ENCODE results near the gene VGLL4.

VGLL4 gene

DNA sequence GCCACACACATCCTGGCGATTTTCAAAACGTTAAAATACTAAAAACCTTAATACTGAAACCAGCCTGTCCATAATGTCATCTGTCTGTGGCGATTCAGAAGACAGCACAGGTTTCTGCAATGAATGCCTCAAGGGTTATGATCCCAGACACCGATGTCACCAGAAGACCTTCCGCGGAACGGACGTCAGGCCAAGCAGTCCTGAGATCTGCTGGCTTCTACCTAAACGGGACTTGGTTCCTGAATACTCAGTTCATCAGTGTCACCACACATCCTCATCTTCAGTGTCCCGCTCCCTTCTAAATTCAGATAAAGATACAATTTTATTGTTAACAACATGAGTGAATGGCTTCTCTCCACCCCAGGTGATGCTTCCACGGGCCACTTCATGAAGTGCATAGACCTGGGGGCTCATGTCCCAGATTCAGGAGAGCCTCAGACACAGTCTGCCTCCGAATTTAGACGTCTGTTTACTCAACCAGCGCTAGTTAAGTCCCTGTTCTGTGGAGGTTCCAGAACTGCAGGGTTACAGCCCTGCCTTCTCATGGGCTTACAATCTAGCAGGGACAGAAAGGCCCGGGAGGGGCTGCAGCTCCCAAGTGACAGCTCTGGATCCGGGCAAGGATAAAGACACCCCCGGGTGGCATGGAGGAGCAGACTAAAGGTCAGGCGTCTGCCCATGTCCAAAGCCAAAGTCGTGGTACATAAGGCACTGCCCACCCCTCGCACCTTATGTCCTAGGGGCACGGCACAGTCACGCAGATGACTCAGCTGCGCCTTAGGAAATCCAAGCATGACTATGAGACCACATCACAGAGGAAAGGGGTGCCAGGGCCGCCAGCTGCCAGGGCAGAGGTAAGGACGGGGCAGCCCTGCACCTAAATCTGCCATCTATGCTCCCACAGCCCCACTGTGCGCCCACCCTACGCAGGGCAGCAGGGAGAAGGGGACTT is 75.9 kb downstream of the VGLL4 start:
- peak overlapping the region; percentile 59 for H3K27ac Mint-ChIP-seq
- no peaks in the 10 kb centered on the region for H3K9me3 Mint-ChIP-seq
- no peak for DNase-seq
- H3K27me3 Mint-ChIP-seq, result no peaks in the 10 kb centered on the region
- ATAC-seq, result peak; percentile 55
- peaks cover 11% of the 10 kb centered on the region for H3K36me3 Mint-ChIP-seq (ENCODE audit: low read depth)
- no peak overlapping the region for H3K4me3 Mint-ChIP-seq
- H3K4me1 Mint-ChIP-seq, result peaks cover 20% of the 10 kb centered on the region

- Mint-ChIP-seq H3K4me3 (no peak overlapping the region), H3K27me3 (no peaks in the 10 kb centered on the region), H3K27ac (peak overlapping the region; percentile 24), H3K4me1 (peaks cover 20% of the 10 kb centered on the region), H3K36me3 (ENCODE audit: low read depth) (peaks cover 11% of the 10 kb centered on the region), H3K9me3 (no peaks in the 10 kb centered on the region)
- DNase-seq (no peak), ATAC-seq (no peak)
These were observed 76.8 kb downstream of the VGLL4 start for GRCh38 chr3:11566916-11567315.

GRCh38 chr3:11566478-11566877 is 77.2 kb downstream of the VGLL4 start:
- Mint-ChIP-seq H3K4me3 (no peak overlapping the region), H3K36me3 (ENCODE audit: low read depth) (peaks cover 11% of the 10 kb centered on the region), H3K27me3 (no peaks in the 10 kb centered on the region), H3K4me1 (peaks cover 17% of the 10 kb centered on the region), H3K9me3 (no peaks in the 10 kb centered on the region), H3K27ac (peak overlapping the region; percentile 24)
- ATAC-seq, result no peak
- DNase-seq, result no peak

DNA sequence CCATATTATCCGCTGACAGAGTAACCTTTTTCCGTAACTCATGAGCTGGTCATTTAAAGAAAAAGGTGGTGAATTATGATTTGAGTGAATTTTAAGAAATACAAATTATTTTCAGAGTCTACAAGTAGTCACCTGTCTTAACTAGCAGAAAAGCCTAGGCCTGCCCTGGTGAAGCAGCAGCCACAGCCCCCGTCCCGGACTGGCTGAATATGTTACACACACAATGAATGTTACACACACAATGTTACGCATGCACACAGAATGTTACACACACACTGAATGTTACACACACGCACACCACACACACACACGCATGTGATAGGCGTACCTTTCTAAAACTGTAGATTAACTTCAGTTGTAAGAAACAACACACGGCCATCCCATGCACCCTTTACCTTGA is 77.8 kb downstream of the VGLL4 start:
- DNase-seq, result no peak
- H3K4me3 Mint-ChIP-seq, result no peak overlapping the region
- no peaks in the 10 kb centered on the region for H3K27me3 Mint-ChIP-seq
- no peaks in the 10 kb centered on the region for H3K9me3 Mint-ChIP-seq
- H3K27ac Mint-ChIP-seq, result no peak overlapping the region
- H3K4me1 Mint-ChIP-seq, result peaks cover 15% of the 10 kb centered on the region
- peaks cover 11% of the 10 kb centered on the region for H3K36me3 Mint-ChIP-seq (ENCODE audit: low read depth)
- no peak for ATAC-seq

GRCh38 chr3:11565492-11565891 is 78.2 kb downstream of the VGLL4 start:
- Mint-ChIP-seq H3K27ac (no peak overlapping the region), H3K9me3 (no peaks in the 10 kb centered on the region), H3K27me3 (no peaks in the 10 kb centered on the region), H3K36me3 (ENCODE audit: low read depth) (peaks cover 9% of the 10 kb centered on the region), H3K4me1 (peaks cover 10% of the 10 kb centered on the region), H3K4me3 (no peak overlapping the region)
- DNase-seq (no peak), ATAC-seq (no peak)

DNA sequence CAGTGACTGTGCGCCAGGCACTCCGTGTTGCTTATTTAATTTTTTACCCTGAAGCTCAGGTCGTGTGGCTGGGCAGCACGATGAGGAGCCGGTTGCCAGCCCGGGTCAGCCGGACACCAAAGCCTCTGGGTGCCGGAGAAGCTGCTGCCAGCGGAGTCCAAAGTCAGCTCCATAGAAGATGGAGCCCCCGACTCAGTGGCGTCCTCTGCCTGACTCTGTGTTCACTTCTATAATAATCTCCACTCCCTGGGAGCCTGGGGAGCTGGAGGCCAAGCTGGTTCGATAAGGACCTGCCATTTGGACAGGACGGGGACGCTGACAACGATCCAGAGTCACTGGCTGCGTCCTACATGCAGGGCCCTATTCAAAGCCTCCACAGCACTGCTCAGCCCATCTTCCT is 78.6 kb downstream of the VGLL4 start:
- Mint-ChIP-seq H3K4me1 (peaks cover 9% of the 10 kb centered on the region), H3K36me3 (ENCODE audit: low read depth) (peaks cover 9% of the 10 kb centered on the region), H3K9me3 (no peaks in the 10 kb centered on the region), H3K4me3 (no peak overlapping the region), H3K27me3 (no peaks in the 10 kb centered on the region), H3K27ac (no peak overlapping the region)
- ATAC-seq (no peak), DNase-seq (no peak)

DNA sequence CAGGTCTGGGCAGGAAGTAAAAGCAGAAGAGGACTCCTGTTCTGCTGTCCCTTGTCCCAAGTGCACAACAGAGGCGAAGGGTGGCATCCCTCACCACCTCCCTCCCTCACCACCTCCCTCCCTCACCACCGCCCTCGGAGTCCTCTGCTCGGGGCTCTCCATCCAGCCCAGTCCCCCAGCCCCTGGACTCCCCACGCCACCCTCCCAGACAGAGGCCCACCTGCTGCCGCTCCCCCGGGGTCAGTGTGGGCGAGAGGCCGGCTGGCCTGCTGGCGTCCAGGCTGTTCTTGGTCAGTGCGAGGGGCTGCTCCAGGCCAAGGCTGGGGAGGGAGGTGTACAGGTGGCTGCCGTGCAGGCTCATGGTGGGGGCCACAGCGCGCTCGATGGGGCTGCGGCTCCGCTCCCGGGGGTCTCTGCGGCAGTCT is 79.1 kb downstream of the VGLL4 start:
- Mint-ChIP-seq H3K4me1 (peaks cover 9% of the 10 kb centered on the region), H3K4me3 (no peak overlapping the region), H3K27ac (no peak overlapping the region), H3K36me3 (ENCODE audit: low read depth) (peaks cover 9% of the 10 kb centered on the region), H3K9me3 (no peaks in the 10 kb centered on the region), H3K27me3 (no peaks in the 10 kb centered on the region)
- no peak for ATAC-seq
- no peak for DNase-seq

GRCh38 chr3:11563865-11564185 is 79.9 kb downstream of the VGLL4 start:
- Mint-ChIP-seq H3K27me3 (no peaks in the 10 kb centered on the region), H3K36me3 (ENCODE audit: low read depth) (peaks cover 9% of the 10 kb centered on the region), H3K4me3 (no peak overlapping the region)

DNA sequence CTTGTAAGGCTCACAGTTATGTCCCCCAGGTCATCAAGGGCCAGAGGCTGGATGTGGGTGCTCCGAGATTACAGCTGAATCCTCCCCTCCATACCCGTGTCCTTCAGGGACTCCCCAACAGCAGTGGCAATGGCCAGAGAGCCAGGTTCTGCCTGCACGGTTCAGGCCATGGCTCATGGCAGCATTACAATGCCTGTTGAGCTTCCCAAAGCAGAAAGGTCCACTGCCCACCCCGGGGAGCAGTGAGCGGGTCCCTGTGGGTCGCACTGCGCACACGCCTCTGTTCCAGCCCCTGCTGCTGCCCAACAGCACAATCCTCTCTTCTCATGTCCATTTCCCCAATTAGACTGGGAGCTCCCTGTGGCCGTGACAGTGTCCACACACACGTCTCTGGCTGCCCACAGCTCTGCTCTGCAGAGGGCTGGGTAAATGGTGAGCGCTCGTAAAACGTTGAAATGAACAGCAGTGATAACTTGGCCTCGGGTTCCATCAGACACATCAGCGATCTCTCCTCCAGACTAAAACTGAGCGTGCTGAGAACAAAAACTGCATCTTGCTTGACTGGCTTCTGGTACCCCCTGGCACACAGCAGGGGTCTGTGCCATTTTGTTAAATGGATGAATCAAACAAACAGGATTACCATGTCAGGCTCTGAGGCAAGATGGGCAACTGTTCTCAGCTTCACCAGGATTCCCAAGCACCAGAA is 80.4 kb downstream of the VGLL4 start:
- ATAC-seq, result no peak
- peak overlapping the region; percentile 46 for H3K27ac Mint-ChIP-seq

More at GRCh38 chr3:11563865-11564185, 79.9 kb downstream of the VGLL4 start:
- peaks cover 10% of the 10 kb centered on the region for H3K4me1 Mint-ChIP-seq
- peak overlapping the region; percentile 46 for H3K27ac Mint-ChIP-seq
- ATAC-seq (no peak), DNase-seq (no peak)
- H3K9me3 Mint-ChIP-seq, result no peaks in the 10 kb centered on the region

DNA sequence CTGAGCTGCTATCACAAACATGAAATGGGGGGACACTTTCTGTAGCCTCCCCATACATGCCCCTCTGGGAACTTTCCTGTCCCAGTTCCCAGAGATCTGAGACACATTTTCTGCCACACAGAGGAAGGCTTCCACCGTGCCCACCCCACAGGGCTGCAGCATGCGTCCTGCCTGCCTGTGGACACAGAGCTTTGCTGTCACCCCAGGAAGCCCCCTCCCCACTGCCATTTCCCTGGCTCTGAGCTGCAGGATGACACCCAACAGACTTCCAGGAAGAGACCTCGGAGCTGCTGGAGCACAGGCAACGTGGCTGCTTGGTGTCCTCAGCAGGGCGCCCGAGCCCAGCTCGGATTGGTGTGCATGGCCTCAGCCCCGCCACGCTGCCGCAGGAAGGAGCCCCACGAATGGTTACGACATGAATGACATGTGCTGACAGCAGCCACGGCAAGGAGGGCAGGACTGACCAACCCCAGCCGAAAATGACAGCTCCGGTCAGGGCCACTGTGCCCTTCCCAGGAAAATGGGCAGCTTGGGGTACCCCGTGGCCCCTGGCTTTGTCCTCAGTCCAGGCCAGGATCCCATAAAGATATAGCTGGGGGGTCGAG is 81.3 kb downstream of the VGLL4 start:
- ATAC-seq (no peak), DNase-seq (no peak)
- Mint-ChIP-seq H3K9me3 (no peaks in the 10 kb centered on the region), H3K27me3 (no peaks in the 10 kb centered on the region), H3K4me3 (no peak overlapping the region), H3K27ac (no peak overlapping the region), H3K4me1 (peaks cover 9% of the 10 kb centered on the region), H3K36me3 (ENCODE audit: low read depth) (peaks cover 13% of the 10 kb centered on the region)

More for the DNA sequence above, 80.4 kb downstream of the VGLL4 start:
- H3K27me3 Mint-ChIP-seq, result no peaks in the 10 kb centered on the region
- H3K36me3 Mint-ChIP-seq (ENCODE audit: low read depth), result peaks cover 9% of the 10 kb centered on the region
- H3K4me1 Mint-ChIP-seq, result peaks cover 8% of the 10 kb centered on the region
- DNase-seq, result no peak
- no peak overlapping the region for H3K4me3 Mint-ChIP-seq
- no peaks in the 10 kb centered on the region for H3K9me3 Mint-ChIP-seq

DNA sequence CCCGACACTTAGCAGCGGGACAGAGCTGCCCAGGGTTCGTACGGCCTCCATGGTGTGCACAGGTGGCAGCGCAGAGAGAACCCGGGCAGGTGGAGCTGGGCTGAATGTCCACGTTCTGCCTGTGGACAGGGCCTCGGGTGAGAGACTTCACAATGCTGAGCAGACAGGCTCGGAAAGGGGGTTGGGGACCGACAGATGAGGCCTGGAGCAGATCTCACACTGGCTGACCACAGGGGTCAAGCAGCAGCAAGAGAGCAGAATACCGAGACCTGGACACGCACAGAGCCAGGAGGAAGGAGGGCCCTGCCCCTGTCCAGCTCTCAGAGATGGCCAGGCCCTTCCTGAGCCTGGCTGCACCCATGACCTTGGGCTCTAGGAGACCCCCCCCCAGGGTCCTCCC is 83.0 kb downstream of the VGLL4 start:
- ATAC-seq, result no peak
- DNase-seq, result no peak
- peak overlapping the region; percentile 9 for H3K27ac Mint-ChIP-seq
- peaks cover 15% of the 10 kb centered on the region for H3K36me3 Mint-ChIP-seq (ENCODE audit: low read depth)
- peaks cover 9% of the 10 kb centered on the region for H3K4me1 Mint-ChIP-seq
- H3K4me3 Mint-ChIP-seq, result no peak overlapping the region
- H3K9me3 Mint-ChIP-seq, result no peaks in the 10 kb centered on the region
- H3K27me3 Mint-ChIP-seq, result no peaks in the 10 kb centered on the region

GRCh38 chr3:11559816-11560633 is 83.7 kb downstream of the VGLL4 start:
- Mint-ChIP-seq H3K36me3 (ENCODE audit: low read depth) (peaks cover 15% of the 10 kb centered on the region), H3K27ac (peak overlapping the region; percentile 52)

DNA sequence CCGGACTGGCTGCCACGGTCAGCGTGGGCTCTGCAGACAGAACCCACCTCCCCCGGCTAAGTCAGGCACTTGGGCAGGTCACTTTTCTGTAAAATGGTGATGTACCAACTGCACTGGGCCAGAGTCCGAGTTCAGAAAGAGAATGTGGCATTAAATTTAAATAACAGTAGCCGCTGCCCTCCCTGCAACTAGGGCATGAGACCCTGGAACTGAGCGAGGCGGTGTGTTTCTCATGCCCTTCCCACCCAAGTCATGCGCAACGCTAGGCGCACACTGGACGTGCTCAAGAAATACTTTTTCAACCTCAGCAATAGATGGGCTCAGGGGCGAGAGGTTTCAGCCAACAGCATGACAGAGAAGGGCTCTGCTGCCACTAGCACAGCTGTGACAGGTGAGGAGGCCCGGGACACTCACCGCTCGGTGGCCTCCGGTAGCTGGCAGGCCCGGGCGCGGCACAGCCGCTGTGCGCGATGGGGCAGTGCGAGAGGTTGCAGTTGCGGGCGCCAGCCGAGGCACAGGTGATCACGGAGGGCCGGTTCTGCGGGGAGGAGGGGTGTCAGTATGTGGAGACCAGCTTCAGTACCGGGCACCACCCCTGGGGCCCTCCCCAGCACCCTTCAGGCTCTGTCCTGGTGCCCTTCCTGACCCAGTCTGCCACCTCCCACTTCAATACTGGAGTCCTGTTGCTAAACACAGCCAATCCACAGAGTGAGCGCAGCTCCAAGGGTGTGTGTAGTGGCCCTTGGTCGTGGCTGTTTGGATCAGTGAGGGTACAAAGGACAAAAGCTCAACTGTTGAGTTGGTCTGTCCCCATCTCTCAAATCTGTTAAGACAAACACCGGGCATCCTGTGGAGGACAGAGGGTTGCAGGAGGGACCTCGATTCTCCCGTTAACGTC is 84.5 kb downstream of the VGLL4 start:
- ATAC-seq (no peak), DNase-seq (no peak)
- H3K27ac Mint-ChIP-seq, result peak overlapping the region; percentile 52
- peaks cover 15% of the 10 kb centered on the region for H3K36me3 Mint-ChIP-seq (ENCODE audit: low read depth)
- peaks cover 9% of the 10 kb centered on the region for H3K4me1 Mint-ChIP-seq
- H3K27me3 Mint-ChIP-seq, result no peaks in the 10 kb centered on the region
- no peak overlapping the region for H3K4me3 Mint-ChIP-seq
- no peaks in the 10 kb centered on the region for H3K9me3 Mint-ChIP-seq

More at GRCh38 chr3:11559816-11560633, 83.7 kb downstream of the VGLL4 start:
- no peaks in the 10 kb centered on the region for H3K9me3 Mint-ChIP-seq
- DNase-seq (no peak), ATAC-seq (no peak)
- no peaks in the 10 kb centered on the region for H3K27me3 Mint-ChIP-seq
- no peak overlapping the region for H3K4me3 Mint-ChIP-seq
- peaks cover 9% of the 10 kb centered on the region for H3K4me1 Mint-ChIP-seq

All from activated naive CD8-positive, alpha-beta T cell treated with anti-CD3 and anti-CD28 coated beads, Interleukin-2, amount 50 U/mL, for 24 hours (primary cell).